Ovary (tissue), 3 donors: ENCODE measurements around the gene ARHGEF37.

ENCODE experiments used
- CTCF ChIP-seq, 3 donors: fragments of 450-650 bp in 2 of 3; fragments of 200-600 bp in 1 of 3; IDR thresholded peaks; one replicate each; pipeline versions ENCODE4 v1.5.1 to v1.8.0; 2016 to 2022; ENCODE audit warnings: antibody characterized with exemption in 3 of 3, mild to moderate bottlenecking in 1 of 3
- EP300 ChIP-seq: sonication (generic); formaldehyde crosslinking; IDR thresholded peaks from one replicate; pipeline ENCODE4 v1.6.1; 2017; ENCODE audit warnings: antibody characterized with exemption
- POLR2A ChIP-seq: fragments of 450-650 bp; IDR thresholded peaks from one replicate; pipeline ENCODE4 v1.6.1; 2017; ENCODE audit warnings: antibody characterized with exemption, mild to moderate bottlenecking, moderate library complexity
- donor health status: DM: no; HTN: no; CAD: no.

DNA sequence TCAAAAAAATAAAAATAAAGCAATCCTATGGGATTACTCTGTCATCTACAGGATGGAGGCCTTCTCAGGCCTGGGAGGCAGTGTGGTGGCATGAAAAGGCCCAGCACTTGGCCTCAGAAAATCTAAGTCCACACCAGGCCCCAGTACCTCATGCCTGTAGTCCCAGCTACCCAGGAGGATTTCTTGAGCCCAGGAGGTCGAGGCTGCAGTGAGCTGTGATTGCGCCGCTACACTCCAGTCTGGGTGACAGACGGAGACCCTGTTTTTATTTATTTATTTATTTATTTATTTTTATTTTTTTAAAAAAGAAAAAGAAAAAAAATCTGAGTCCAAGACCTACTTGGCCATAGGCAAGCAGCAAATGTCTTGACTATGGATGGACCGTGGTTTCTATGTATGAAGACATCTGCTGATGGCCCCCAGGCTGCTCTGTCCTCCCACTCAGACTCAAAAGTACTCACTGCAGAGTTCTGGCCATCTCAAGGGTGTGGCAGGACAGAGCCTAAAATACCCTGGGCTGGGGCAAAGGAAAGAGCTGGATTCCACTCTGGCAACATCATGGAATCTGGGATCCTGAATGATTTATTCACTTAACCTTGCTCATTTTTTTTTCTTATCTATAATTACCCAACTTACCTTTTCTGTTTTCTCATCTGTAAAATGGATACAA lies 55.0 kb downstream of the ARHGEF37 start:
- TF ChIP-seq CTCF (IDR thresholded peaks at IDR 0.05): no peak
- TF ChIP-seq POLR2A: no peak
- TF ChIP-seq EP300: no peak
